K562 (cell line): ENCODE data around the gene NIFK.

Experiments used
- ADNP ChIP-seq: fragments of 200-800 bp; sonication (Bioruptor generic); IDR thresholded peaks from 2 replicates; pipeline ENCODE4 v1.6.1; 2016; ENCODE audit warnings: missing genetic modification characterization, missing compliant biosample characterization
- C11orf30 ChIP-seq: fragments of 450-650 bp; IDR thresholded peaks from 2 replicates; pipeline ENCODE4 v1.6.1; 2016; ENCODE audit warnings: low read depth, mild to moderate bottlenecking
- CTCF ChIP-seq, 3 experiments: IDR thresholded peaks in 2 of 3; conservative IDR thresholded peaks in 1 of 3; 2 replicates each; pipeline ENCODE4 v1.5.1; 2011 to 2012; ENCODE audit warnings: low read length in 3 of 3, mild to moderate bottlenecking in 3 of 3, control low read depth in 2 of 3, improper control_type of control experiment in 1 of 3, inconsistent platforms in 1 of 3, low read depth in 1 of 3, mixed read lengths in 1 of 3, moderate library complexity in 1 of 3; ENCODE audit not compliant: insufficient read depth in 2 of 3
- KDM1A ChIP-seq, 2 experiments: fragments of 450-650 bp; IDR thresholded peaks; 2 replicates each; pipeline ENCODE4 v1.6.1; 2016; ENCODE audit warnings: mild to moderate bottlenecking in 2 of 2
- NFE2 ChIP-seq: IDR thresholded peaks from 2 replicates; pipeline ENCODE4 v1.6.1; 2014; ENCODE audit warnings: antibody characterized with exemption, low read depth
- NFYB ChIP-seq: IDR thresholded peaks from 2 replicates; pipeline ENCODE4 v1.6.1; 2011; ENCODE audit warnings: mild to moderate bottlenecking, moderate library complexity; ENCODE audit not compliant: insufficient read length; ENCODE audit errors: extremely low read depth
- PCBP2 ChIP-seq: fragments of 200-400 bp; formaldehyde crosslinking; IDR thresholded peaks from 2 replicates; pipeline ENCODE4 v1.6.1; 2018; ENCODE audit warnings: low read length, low read depth, mild to moderate bottlenecking, moderate library complexity; ENCODE audit not compliant: poor library complexity, severe bottlenecking
- POLR2A ChIP-seq: fragments of 450-650 bp; conservative IDR thresholded peaks from 2 replicates; pipeline ENCODE4 v1.6.1; 2016
- PRPF4 ChIP-seq: fragments of 200-400 bp; formaldehyde crosslinking; IDR thresholded peaks from one replicate; pipeline ENCODE4 v1.6.1; 2017; ENCODE audit warnings: low read length, low read depth, mild to moderate bottlenecking; ENCODE audit not compliant: insufficient read depth, poor library complexity, severe bottlenecking
- YBX1 ChIP-seq: fragments of 450-650 bp; IDR thresholded peaks from 2 replicates; pipeline ENCODE4 v1.7.1; 2016; ENCODE audit warnings: mild to moderate bottlenecking
- ZBTB17 ChIP-seq: fragments of 450-650 bp; formaldehyde crosslinking; IDR thresholded peaks from 2 replicates; pipeline ENCODE4 v1.4.0; 2020; ENCODE audit warnings: mild to moderate bottlenecking
- ZNF274 ChIP-seq: IDR thresholded peaks from 2 replicates; pipeline ENCODE4 v1.6.1; 2011; ENCODE audit warnings: low read depth, mild to moderate bottlenecking, low read length, moderate library complexity, borderline replicate concordance
- ZZZ3 ChIP-seq: fragments of 450-650 bp; IDR thresholded peaks from 2 replicates; pipeline ENCODE4 v1.6.1; 2016; ENCODE audit warnings: antibody characterized with exemption, mild to moderate bottlenecking, moderate library complexity
- TF ChIP-seq, protein P1 (sequence below): fragments of 250-450 bp; sonication (Bioruptor Pico); IDR thresholded peaks from 2 replicates; pipeline ENCODE4 v1.5.0; 2020; ENCODE audit warnings: mild to moderate bottlenecking, borderline replicate concordance

- TF ChIP-seq, protein P1, sequence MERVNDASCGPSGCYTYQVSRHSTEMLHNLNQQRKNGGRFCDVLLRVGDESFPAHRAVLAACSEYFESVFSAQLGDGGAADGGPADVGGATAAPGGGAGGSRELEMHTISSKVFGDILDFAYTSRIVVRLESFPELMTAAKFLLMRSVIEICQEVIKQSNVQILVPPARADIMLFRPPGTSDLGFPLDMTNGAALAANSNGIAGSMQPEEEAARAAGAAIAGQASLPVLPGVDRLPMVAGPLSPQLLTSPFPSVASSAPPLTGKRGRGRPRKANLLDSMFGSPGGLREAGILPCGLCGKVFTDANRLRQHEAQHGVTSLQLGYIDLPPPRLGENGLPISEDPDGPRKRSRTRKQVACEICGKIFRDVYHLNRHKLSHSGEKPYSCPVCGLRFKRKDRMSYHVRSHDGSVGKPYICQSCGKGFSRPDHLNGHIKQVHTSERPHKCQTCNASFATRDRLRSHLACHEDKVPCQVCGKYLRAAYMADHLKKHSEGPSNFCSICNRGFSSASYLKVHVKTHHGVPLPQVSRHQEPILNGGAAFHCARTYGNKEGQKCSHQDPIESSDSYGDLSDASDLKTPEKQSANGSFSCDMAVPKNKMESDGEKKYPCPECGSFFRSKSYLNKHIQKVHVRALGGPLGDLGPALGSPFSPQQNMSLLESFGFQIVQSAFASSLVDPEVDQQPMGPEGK (CRISPR knock-in tag), result no peak
- TF ChIP-seq CTCF (IDR thresholded peaks at IDR 0.05 in 2 of 3, conservative IDR thresholded peaks at IDR 0.05 in 1 of 3; ENCODE audit: insufficient read depth in 2 of 3, low read depth in 1 of 3, low read length in 3 of 3) (no peak), NFYB (no peak), KDM1A (IDR thresholded peaks at IDR 0.05) (no peak), PCBP2 (no peak), NFE2 (no peak), PRPF4 (no peak), ZBTB17 (no peak), POLR2A (no peak), ZZZ3 (no peak), C11orf30 (no peak), ADNP (tag) (no peak), ZNF274 (no peak), YBX1 (no peak)
These were observed 37.6 kb upstream of the NIFK start for GRCh38 chr2:121774235-121774634.
